ENCODE measurements around the gene PWP2.

GRCh38 chr21:44058652-44058964 is 48.6 kb upstream of the PWP2 start:
- no peak for TF ChIP-seq POLR2A (IDR thresholded peaks at IDR 0.05; ENCODE audit: low read length)
- TF ChIP-seq CTCF (IDR thresholded peaks at IDR 0.05) = no peak
- TF ChIP-seq EP300 (IDR thresholded peaks at IDR 0.05) = no peak
- TF ChIP-seq ESRRA (IDR thresholded peaks at IDR 0.05; ENCODE audit: borderline replicate concordance, low read length) = no peak
- TF ChIP-seq BCL3 (IDR thresholded peaks at IDR 0.05) = no peak
- TF ChIP-seq JUN (IDR thresholded peaks at IDR 0.05) = no peak
- no peak for TF ChIP-seq ZFP36 (IDR thresholded peaks at IDR 0.05; ENCODE audit: borderline replicate concordance, partially characterized antibody)

Data from A549 (cell line).